ENCODE results near the gene RPL13. TPM values are rescaled to one million over a fixed set of nuclear protein-coding genes. Genes with fewer than 3 reads are reported as not detected.

Gene RPL13
- total RNA-seq, 1 donor from 2014 or later = 1,914 TPM

DNA sequence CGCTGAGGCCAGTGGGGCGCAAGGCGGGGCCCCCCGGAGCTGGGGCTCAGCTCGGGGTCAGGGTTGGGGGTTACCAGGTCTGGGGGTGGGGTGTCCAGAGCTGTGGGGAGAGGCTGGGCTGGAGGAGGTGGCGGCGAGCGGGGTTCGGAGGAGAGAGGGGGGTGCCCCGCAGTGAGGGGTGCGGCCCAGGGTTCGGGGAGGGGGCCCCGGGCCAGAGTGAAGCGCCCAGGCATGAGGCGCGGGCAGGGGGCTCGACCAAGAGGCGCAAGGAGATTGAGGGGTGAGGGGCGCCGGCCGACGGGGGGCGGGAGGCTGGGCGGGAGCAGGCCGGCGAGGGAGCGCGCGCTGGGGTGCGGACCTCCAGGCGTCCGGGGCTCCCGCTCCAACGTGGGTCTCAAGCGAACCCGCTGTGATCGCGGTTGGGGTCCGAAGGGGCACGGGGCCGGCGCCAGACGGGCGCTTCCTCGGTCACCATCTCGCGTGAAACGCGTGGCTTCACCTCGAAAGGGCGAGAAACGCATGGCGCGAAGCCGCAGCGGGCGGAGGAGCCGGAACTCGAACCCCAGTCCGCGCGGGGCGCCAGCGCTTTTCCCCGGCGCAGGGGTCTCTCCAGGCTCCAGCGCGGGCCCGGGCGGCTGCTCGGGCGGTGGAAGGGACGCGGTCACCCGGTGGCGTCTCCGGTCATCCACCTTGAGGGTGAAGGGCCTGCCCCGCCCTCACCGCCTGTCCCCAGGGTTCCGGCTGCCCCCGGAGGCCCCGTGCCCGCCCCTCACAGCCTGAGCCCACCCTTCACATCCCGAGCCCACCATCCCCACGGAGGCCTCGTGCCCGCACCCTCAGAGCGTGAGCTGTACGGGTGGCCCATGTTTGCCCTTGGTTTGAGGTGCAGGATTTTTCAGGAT is 15.9 kb downstream of the RPL13 start:
- Histone ChIP-seq H2AFZ (replicated peaks) (peak overlapping the region; percentile 53), H3K27me3 (peaks cover 55% of the 10 kb centered on the region), H3K9ac (no peak overlapping the region), H3K4me2 (peak overlapping the region; percentile 87), H3K27ac (no peak overlapping the region), H3K36me3 (no peaks in the 10 kb centered on the region), H3F3A (ENCODE audit: low read depth) (peaks cover 16% of the 10 kb centered on the region), H3K4me1 (peaks cover 4% of the 10 kb centered on the region), H3K4me3 (peak overlapping the region; percentile 47), H3K79me2 (ENCODE audit: low read depth) (no peaks in the 10 kb centered on the region), H3K9me3 (ENCODE audit: low read depth) (no peaks in the 10 kb centered on the region), H4K20me1 (ENCODE audit: low read depth) (no peaks in the 10 kb centered on the region)
- peak; percentile 89 for TF ChIP-seq EZH2phosphoT487 (IDR thresholded peaks at IDR 0.05)
- TF ChIP-seq, protein P1, sequence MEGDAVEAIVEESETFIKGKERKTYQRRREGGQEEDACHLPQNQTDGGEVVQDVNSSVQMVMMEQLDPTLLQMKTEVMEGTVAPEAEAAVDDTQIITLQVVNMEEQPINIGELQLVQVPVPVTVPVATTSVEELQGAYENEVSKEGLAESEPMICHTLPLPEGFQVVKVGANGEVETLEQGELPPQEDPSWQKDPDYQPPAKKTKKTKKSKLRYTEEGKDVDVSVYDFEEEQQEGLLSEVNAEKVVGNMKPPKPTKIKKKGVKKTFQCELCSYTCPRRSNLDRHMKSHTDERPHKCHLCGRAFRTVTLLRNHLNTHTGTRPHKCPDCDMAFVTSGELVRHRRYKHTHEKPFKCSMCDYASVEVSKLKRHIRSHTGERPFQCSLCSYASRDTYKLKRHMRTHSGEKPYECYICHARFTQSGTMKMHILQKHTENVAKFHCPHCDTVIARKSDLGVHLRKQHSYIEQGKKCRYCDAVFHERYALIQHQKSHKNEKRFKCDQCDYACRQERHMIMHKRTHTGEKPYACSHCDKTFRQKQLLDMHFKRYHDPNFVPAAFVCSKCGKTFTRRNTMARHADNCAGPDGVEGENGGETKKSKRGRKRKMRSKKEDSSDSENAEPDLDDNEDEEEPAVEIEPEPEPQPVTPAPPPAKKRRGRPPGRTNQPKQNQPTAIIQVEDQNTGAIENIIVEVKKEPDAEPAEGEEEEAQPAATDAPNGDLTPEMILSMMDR (IDR thresholded peaks at IDR 0.05) = no peak
- TF ChIP-seq EZH2 (IDR thresholded peaks at IDR 0.05) = peak; percentile 95
- H3K27me3 Mint-ChIP-seq (ENCODE audit: insufficient read depth, low read depth) = peaks cover 43% of the 10 kb centered on the region
- H3K4me1 Mint-ChIP-seq = peaks cover 7% of the 10 kb centered on the region
- no peak overlapping the region for H3K27ac Mint-ChIP-seq
- no peak overlapping the region for H3K4me3 Mint-ChIP-seq
- no peaks in the 10 kb centered on the region for H3K36me3 Mint-ChIP-seq
- peak; percentile 30 for DNase-seq (ENCODE audit: low spot score)
- H3K9me3 Mint-ChIP-seq = peaks cover 3% of the 10 kb centered on the region

DNA sequence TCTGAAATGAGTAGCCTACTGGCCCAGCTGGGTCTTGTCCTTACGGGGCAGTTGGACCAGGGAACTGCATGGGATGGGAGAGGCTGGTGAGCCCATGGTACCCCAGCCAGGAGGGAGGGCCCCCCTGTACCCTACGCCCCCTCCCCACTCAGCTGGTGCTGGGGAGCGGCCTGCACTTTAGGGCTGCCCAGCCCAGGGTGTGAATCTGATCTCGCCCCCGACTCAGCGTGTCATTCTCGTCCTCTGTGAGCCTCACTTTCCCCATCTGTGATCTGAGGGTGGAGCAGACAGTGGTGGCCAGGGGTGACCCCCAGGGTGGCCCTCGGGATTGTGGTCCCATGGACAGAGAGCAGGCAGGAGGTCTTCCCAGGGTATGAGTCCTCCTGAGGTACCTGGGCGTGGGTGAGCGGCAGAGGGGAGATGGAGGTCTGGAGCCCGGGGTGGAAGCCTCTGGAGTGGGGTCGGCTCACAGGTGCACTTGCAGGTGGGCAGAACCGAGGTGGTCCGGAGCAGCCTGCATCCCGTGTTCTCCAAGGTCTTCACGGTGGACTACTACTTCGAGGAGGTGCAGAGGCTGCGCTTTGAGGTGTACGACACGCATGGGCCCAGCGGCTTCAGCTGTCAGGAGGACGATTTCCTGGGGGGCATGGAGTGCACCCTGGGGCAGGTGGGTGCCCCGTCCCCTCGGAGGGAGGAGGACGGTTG is 16.7 kb downstream of the RPL13 start:
- Mint-ChIP-seq H3K9me3 (peaks cover 3% of the 10 kb centered on the region), H3K36me3 (no peaks in the 10 kb centered on the region), H3K27ac (no peak overlapping the region), H3K4me3 (peak overlapping the region; percentile 68), H3K27me3 (ENCODE audit: insufficient read depth, low read depth) (peaks cover 41% of the 10 kb centered on the region), H3K4me1 (peaks cover 7% of the 10 kb centered on the region)
- Histone ChIP-seq H2AFZ (replicated peaks) (no peak overlapping the region), H3K79me2 (ENCODE audit: low read depth) (no peaks in the 10 kb centered on the region), H3F3A (ENCODE audit: low read depth) (peaks cover 16% of the 10 kb centered on the region), H3K4me2 (no peak overlapping the region), H3K4me3 (no peak overlapping the region), H3K9me3 (ENCODE audit: low read depth) (no peaks in the 10 kb centered on the region), H3K9ac (no peak overlapping the region), H4K20me1 (ENCODE audit: low read depth) (no peaks in the 10 kb centered on the region), H3K27ac (no peak overlapping the region), H3K36me3 (no peaks in the 10 kb centered on the region), H3K4me1 (peaks cover 4% of the 10 kb centered on the region), H3K27me3 (peaks cover 55% of the 10 kb centered on the region)
- TF ChIP-seq, protein P1 (IDR thresholded peaks at IDR 0.05) = no peak
- no peak for TF ChIP-seq EZH2 (IDR thresholded peaks at IDR 0.05)
- TF ChIP-seq EZH2phosphoT487 (IDR thresholded peaks at IDR 0.05) = no peak
- DNase-seq (ENCODE audit: low spot score) = no peak

DNA sequence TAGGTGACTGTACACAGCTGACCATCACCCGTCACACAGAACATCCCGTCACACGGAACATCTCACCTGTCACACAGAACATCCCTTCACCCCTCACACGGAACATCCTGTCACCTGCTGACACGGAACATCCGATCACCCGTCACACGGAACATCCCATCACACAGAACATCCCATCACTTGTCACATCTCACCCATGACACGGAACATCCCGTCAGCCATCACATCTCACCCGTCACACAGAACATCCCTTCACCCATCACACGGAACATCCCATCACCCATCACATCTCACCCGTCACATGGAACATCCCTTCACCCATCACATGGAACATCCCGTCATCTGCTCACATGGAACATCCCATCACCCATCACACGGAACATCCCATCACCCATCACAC is 18.9 kb downstream of the RPL13 start:
- Histone ChIP-seq H3K9me3 (ENCODE audit: low read depth) (no peaks in the 10 kb centered on the region), H3K4me3 (no peak overlapping the region), H3K27ac (no peak overlapping the region), H3K27me3 (peaks cover 45% of the 10 kb centered on the region), H2AFZ (replicated peaks) (no peak overlapping the region), H3K4me2 (no peak overlapping the region), H4K20me1 (ENCODE audit: low read depth) (no peaks in the 10 kb centered on the region), H3F3A (ENCODE audit: low read depth) (peaks cover 13% of the 10 kb centered on the region), H3K9ac (no peak overlapping the region), H3K79me2 (ENCODE audit: low read depth) (no peaks in the 10 kb centered on the region), H3K4me1 (peaks cover 4% of the 10 kb centered on the region), H3K36me3 (no peaks in the 10 kb centered on the region)
- H3K4me1 Mint-ChIP-seq = no peaks in the 10 kb centered on the region
- no peak for DNase-seq (ENCODE audit: low spot score)
- no peak overlapping the region for H3K4me3 Mint-ChIP-seq
- no peaks in the 10 kb centered on the region for H3K36me3 Mint-ChIP-seq
- no peak overlapping the region for H3K27ac Mint-ChIP-seq
- TF ChIP-seq, protein P1 (IDR thresholded peaks at IDR 0.05) = no peak
- TF ChIP-seq EZH2phosphoT487 (IDR thresholded peaks at IDR 0.05) (no peak), EZH2 (IDR thresholded peaks at IDR 0.05) (no peak)
- peaks cover 3% of the 10 kb centered on the region for H3K9me3 Mint-ChIP-seq
- peaks cover 26% of the 10 kb centered on the region for H3K27me3 Mint-ChIP-seq (ENCODE audit: insufficient read depth, low read depth)

All from neural progenitor cell (in vitro differentiated cells).